Hepatocyte (in vitro differentiated cells): Measurements from ENCODE around the gene NUMB.

ENCODE experiments used
- CTCF ChIP-seq: fragments of 200-600 bp; sonication (generic); IDR thresholded peaks from 2 replicates; pipeline ENCODE4 v1.5.1; 2016; ENCODE audit warnings: antibody characterized with exemption, mild to moderate bottlenecking; ENCODE audit not compliant: poor library complexity
- EZH2 ChIP-seq: fragments of 200-600 bp; sonication (generic); IDR thresholded peaks from 2 replicates; pipeline ENCODE4 v1.6.1; 2016; ENCODE audit warnings: antibody characterized with exemption, mild to moderate bottlenecking, borderline replicate concordance
- EZH2phosphoT487 ChIP-seq: fragments of 200-600 bp; sonication (generic); IDR thresholded peaks from one replicate; pipeline ENCODE4 v1.6.1; 2018; ENCODE audit warnings: antibody characterized with exemption, mild to moderate bottlenecking, low read depth, moderate library complexity; ENCODE audit not compliant: unreplicated experiment, severe bottlenecking

- TF ChIP-seq CTCF (no peak), EZH2 (no peak), EZH2phosphoT487 (no peak)
Measured at GRCh38 chr14:73370561-73370960, 87.8 kb downstream of the NUMB start.
